HCT116 (cell line): Measurements from ENCODE around the gene GNG13. TPM values are rescaled to one million over a fixed set of nuclear protein-coding genes. Genes with fewer than 3 reads are reported as not detected.

ENCODE experiments used
- ATAC-seq: fragments of 200-7000 bp; cut with Tn5 transposase; 2 replicates; pipeline ENCODE4 v1.9.1; 2020; ENCODE audit warnings: mild to moderate bottlenecking, moderate library complexity
- BruUV-seq: library from RNA; stranded (reverse); fragments of 400-500 nt; replicated peaks from 2 replicates; lab custom pipeline; 2021; lab: Mats Ljungman, UMichigan
- CTCF ChIA-PET: fragments of 300-600 bp; sonication (Branson Sonifier 250); formaldehyde crosslinking; loops from one replicate; lab custom pipeline; 2021; ENCODE audit warnings: antibody characterized with exemption; lab: Charles Lee
- POLR2A ChIA-PET: fragments of 300-600, 350-600 bp; sonication (Branson Sonifier 250); formaldehyde crosslinking; loops from one replicate; lab custom pipeline; 2021; ENCODE audit warnings: antibody characterized with exemption; lab: Charles Lee
- RAD21 ChIA-PET, 2 experiments: fragments of 300-600 bp; sonication (Branson Sonifier 250); formaldehyde crosslinking; loops; one replicate each; lab custom pipeline; 2023; ENCODE audit warnings: low total read pairs in 2 of 2; ENCODE audit not compliant: uncharacterized antibody in 2 of 2, unreplicated experiment in 2 of 2, low non-redundant PET in 1 of 2; lab: Charles Lee
- DNase-seq: peaks from one replicate; pipeline ENCODE4 v3.0.0-alpha.2; 2010; ENCODE audit warnings: low read depth, low spot score
- H2AFZ ChIP-seq: fragments of 200-600 bp; shearing (Covaris generic), sonication (generic); 2 replicates; pipeline ENCODE4 v1.6.1; 2017; ENCODE audit warnings: low read depth, mixed run types, mixed read lengths, antibody characterized with exemption, low read length; ENCODE audit not compliant: poor library complexity, severe bottlenecking
- H3K27ac ChIP-seq: 2 replicates; pipeline ENCODE4 v1.5.1; 2012; ENCODE audit warnings: low read depth, low read length
- H3K27me3 ChIP-seq: fragments of 200-600 bp; sonication (generic); 2 replicates; pipeline ENCODE4 v1.6.1; 2016; ENCODE audit warnings: mixed run types, low read length, mixed read lengths; ENCODE audit not compliant: insufficient read depth
- H3K36me3 ChIP-seq, 2 experiments: fragments of 200-500 bp in 1 of 2; fragments of 200-600 bp in 1 of 2; sonication (Bioruptor generic) in 1 of 2; sonication (generic) in 1 of 2; 2 replicates each; pipeline versions ENCODE4 v1.5.1 to v1.6.1; 2014 to 2016; ENCODE audit warnings: low read length in 2 of 2, inconsistent platforms in 1 of 2, mixed read lengths in 1 of 2, mixed run types in 1 of 2; ENCODE audit not compliant: insufficient read depth in 2 of 2, control insufficient read depth in 1 of 2
- H3K4me1 ChIP-seq, 2 experiments: fragments of 200-600 bp in 1 of 2; sonication (generic) in 1 of 2; 2 replicates each; pipeline versions ENCODE4 v1.5.1 to v1.6.1; 2012 to 2017; ENCODE audit warnings: low read length in 2 of 2, inconsistent platforms in 1 of 2, mild to moderate bottlenecking in 1 of 2, mixed read lengths in 1 of 2, mixed run types in 1 of 2, moderate library complexity in 1 of 2; ENCODE audit not compliant: insufficient read depth in 2 of 2, control insufficient read depth in 1 of 2
- H3K4me2 ChIP-seq: fragments of 200-600 bp; sonication (generic); 2 replicates; pipeline ENCODE4 v1.6.1; 2017; ENCODE audit warnings: mixed run types, low read length, mixed read lengths
- H3K4me3 ChIP-seq, 2 experiments: fragments of 200-600 bp in 1 of 2; sonication (generic) in 1 of 2; replicated peaks in 1 of 2; 2 replicates each; pipeline ENCODE4 v1.5.1; 2011 to 2016; ENCODE audit warnings: low read length in 2 of 2, control low read depth in 1 of 2, low read depth in 1 of 2, mild to moderate bottlenecking in 1 of 2, mixed read lengths in 1 of 2, mixed run types in 1 of 2
- H3K79me2 ChIP-seq: fragments of 200-600 bp; sonication (generic); 2 replicates; pipeline ENCODE4 v1.6.1; 2017; ENCODE audit warnings: mild to moderate bottlenecking, mixed run types, low read length, moderate library complexity, mixed read lengths; ENCODE audit not compliant: insufficient read depth
- H3K9ac ChIP-seq: fragments of 200-600 bp; sonication (generic); 2 replicates; pipeline ENCODE4 v1.6.1; 2016; ENCODE audit warnings: low read length, mixed read lengths
- H3K9me2 ChIP-seq: fragments of 200-600 bp; sonication (generic), shearing (Covaris generic); 2 replicates; pipeline ENCODE4 v1.6.1; 2017; ENCODE audit warnings: mixed run types, mild to moderate bottlenecking, moderate library complexity; ENCODE audit not compliant: insufficient read depth
- H3K9me3 ChIP-seq, 2 experiments: fragments of 200-500 bp in 1 of 2; fragments of 200-600 bp in 1 of 2; sonication (Bioruptor generic) in 1 of 2; sonication (generic) in 1 of 2; 2 replicates each; pipeline ENCODE4 v1.6.1; 2014 to 2017; ENCODE audit warnings: low read length in 2 of 2, mixed read lengths in 2 of 2, inconsistent platforms in 1 of 2, low read depth in 1 of 2, mild to moderate bottlenecking in 1 of 2, mixed run types in 1 of 2, moderate library complexity in 1 of 2; ENCODE audit not compliant: control insufficient read depth in 1 of 2, insufficient read depth in 1 of 2
- H4K20me1 ChIP-seq: fragments of 200-600 bp; sonication (generic), shearing (Covaris generic); 2 replicates; pipeline ENCODE4 v1.6.1; 2017; ENCODE audit warnings: mixed run types, mild to moderate bottlenecking, moderate library complexity; ENCODE audit not compliant: insufficient read depth
- ATF3 ChIP-seq: IDR thresholded peaks from 2 replicates; pipeline ENCODE4 v1.6.1; 2012
- CEBPB ChIP-seq: IDR thresholded peaks from 2 replicates; pipeline ENCODE4 v1.6.1; 2012; ENCODE audit warnings: low read depth
- EGR1 ChIP-seq: IDR thresholded peaks from 2 replicates; pipeline ENCODE4 v1.6.1; 2012; ENCODE audit warnings: low read depth
- EZH2 ChIP-seq: fragments of 200-600 bp; sonication (generic); IDR thresholded peaks from 2 replicates; pipeline ENCODE4 v1.6.1; 2017; ENCODE audit warnings: antibody characterized with exemption, mixed run types
- EZH2phosphoT487 ChIP-seq: fragments of 200-600 bp; IDR thresholded peaks from 2 replicates; pipeline ENCODE4 v1.6.1; 2018; ENCODE audit warnings: antibody characterized with exemption, borderline replicate concordance
- POLR2A ChIP-seq: IDR thresholded peaks from 2 replicates; pipeline ENCODE4 v1.7.0; 2011; ENCODE audit warnings: borderline replicate concordance; ENCODE audit not compliant: insufficient read depth, insufficient read length; ENCODE audit errors: extremely low read depth
- POLR2AphosphoS5 ChIP-seq: IDR thresholded peaks from 2 replicates; pipeline ENCODE4 v1.6.1; 2011; ENCODE audit warnings: mild to moderate bottlenecking, low read depth, low read length, moderate library complexity
- REST ChIP-seq: IDR thresholded peaks from 2 replicates; pipeline ENCODE4 v1.6.1; 2012; ENCODE audit warnings: low read depth
- SIN3A ChIP-seq: IDR thresholded peaks from 2 replicates; pipeline ENCODE4 v1.6.1; 2012; ENCODE audit warnings: low read depth
- SP1 ChIP-seq: IDR thresholded peaks from 2 replicates; pipeline ENCODE4 v1.6.1; 2012; ENCODE audit warnings: low read depth
- SRF ChIP-seq: IDR thresholded peaks from 2 replicates; pipeline ENCODE4 v1.6.1; 2012; ENCODE audit warnings: low read depth
- TCF7L2 ChIP-seq: IDR thresholded peaks from 2 replicates; pipeline ENCODE4 v1.7.0; 2011; ENCODE audit warnings: borderline replicate concordance, inconsistent platforms; ENCODE audit not compliant: insufficient read depth, insufficient read length; ENCODE audit errors: extremely low read depth
- YY1 ChIP-seq: IDR thresholded peaks from 2 replicates; pipeline ENCODE4 v1.6.1; 2011; ENCODE audit warnings: low read length, low read depth, moderate library complexity, mild to moderate bottlenecking; ENCODE audit not compliant: insufficient replicate concordance; ENCODE audit errors: extremely low read depth
- ZBTB33 ChIP-seq: IDR thresholded peaks from 2 replicates; pipeline ENCODE4 v1.6.1; 2011; ENCODE audit warnings: mild to moderate bottlenecking, low read length, moderate library complexity; ENCODE audit not compliant: insufficient replicate concordance; ENCODE audit errors: extremely low read depth
- ZFX ChIP-seq: fragments of 450-650 bp; IDR thresholded peaks from 2 replicates; pipeline ENCODE4 v1.6.1; 2017
- intact Hi-C: fragments of 100-400 bp; cut with micrococcal nuclease; formaldehyde crosslinking; loops from 2 replicates; pipeline ENCODE4 v1.10.0; 2022
- total RNA-seq: library from RNA; stranded (reverse); gene quantifications from one replicate; pipeline ENCODE4 v1.2.1, GENCODE V29; 2021; ENCODE audit not compliant: unreplicated experiment

GNG13 gene
- total RNA-seq, 1 experiment from 2014 or later: not detected

- ChIA-PET POLR2A (no interaction called here), CTCF (no interaction called here), RAD21 (no interaction called here)
- Histone ChIP-seq H3K9ac (no peak overlapping the region), H3K27me3 (no peaks in the 10 kb centered on the region), H3K4me3 (no peak overlapping the region), H3K4me1 (peaks cover 22 to 27% of the 10 kb centered on the region in 2 experiments), H3K9me2 (no peaks in the 10 kb centered on the region), H3K36me3 (peaks cover 7 to 11% of the 10 kb centered on the region in 2 experiments; a peak in 3 of 4 replicates), H4K20me1 (no peaks in the 10 kb centered on the region), H3K27ac (no peak overlapping the region), H3K79me2 (no peaks in the 10 kb centered on the region), H3K4me2 (no peak overlapping the region), H2AFZ (no peak overlapping the region), H3K9me3 (no peaks in the 10 kb centered on the region)
- TF ChIP-seq ZBTB33 (no peak), POLR2A (no peak), SIN3A (no peak), ATF3 (no peak), ZFX (no peak), CEBPB (no peak), REST (no peak), SP1 (no peak), EZH2 (no peak), POLR2AphosphoS5 (no peak), YY1 (no peak), EZH2phosphoT487 (no peak), SRF (no peak), EGR1 (no peak), TCF7L2 (no peak)
- intact Hi-C loops: no loop called here
- no TSS peak for BruUV-seq
- no peak for DNase-seq
- no peak for ATAC-seq
Measured at GRCh38 chr16:769934-770333, 30.6 kb downstream of the GNG13 start.
